ENCODE results near the gene SNAP47. TPM values are rescaled to one million over a fixed set of nuclear protein-coding genes. Genes with fewer than 3 reads are reported as not detected.

SNAP47 gene
- total RNA-seq, 4 donors from 2014 or later: 25.7 to 71.0 (median 38.4) TPM

DNA sequence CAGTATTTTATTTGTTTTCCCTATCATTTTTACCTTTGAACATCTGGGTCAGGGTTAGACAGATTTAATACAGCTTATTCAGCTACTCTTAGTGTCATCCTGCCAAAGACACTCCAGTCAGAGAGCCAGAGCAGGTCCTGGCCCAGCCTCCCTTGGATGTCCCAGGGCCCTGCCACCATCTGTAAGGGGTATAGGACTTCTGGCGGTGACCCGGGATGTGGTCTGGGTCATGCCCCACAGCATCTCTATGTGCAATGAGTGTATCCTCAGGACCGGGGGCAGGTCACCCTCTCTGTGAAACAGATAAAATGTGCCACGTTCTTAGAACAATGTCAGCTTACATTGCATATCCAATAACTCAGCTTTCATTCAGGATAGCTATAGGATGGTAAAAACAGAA, 42.4 kb downstream of the SNAP47 start:
- DNase-seq: peak in 2 of 3 donors; percentile 7 to 32
- no peak overlapping the region for H3K27ac ChIP-seq
- H3K4me3 ChIP-seq: no peak overlapping the region
- no peaks in the 10 kb centered on the region for H3K4me1 ChIP-seq
- no peaks in the 10 kb centered on the region for H3K27me3 ChIP-seq
- TF ChIP-seq POLR2A (IDR thresholded peaks at IDR 0.05): no peak
- H3K9me3 ChIP-seq: no peaks in the 10 kb centered on the region
- H3K36me3 ChIP-seq: peaks cover 0 to 11% (median 0%) of the 10 kb centered on the region in 3 donors

DNA sequence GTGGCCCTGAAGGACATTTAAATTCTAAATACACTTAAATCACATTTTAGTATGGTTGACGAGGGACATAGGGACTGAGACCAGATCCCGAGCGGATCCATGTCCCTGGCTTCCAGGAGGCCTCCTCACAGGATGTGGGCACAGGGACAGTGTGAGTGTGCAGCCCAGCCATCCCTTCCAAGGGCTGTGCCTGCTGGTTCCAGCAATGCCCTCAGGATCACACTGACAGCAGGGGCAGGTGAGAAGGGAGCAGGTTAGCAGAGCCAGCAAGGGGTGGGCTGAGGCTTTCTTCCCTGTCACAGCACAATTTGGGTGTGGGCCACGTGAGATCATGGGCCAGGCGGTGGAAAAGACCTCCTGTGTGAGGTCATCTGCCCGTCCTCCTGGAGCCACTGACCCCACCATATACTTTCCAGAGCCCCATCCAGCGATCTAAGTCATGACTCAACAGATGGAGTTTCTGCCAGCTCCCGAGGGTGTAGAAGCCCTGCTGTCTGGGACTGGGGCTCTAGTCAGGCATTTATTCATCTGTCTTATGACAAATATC, 43.2 kb downstream of the SNAP47 start:
- peak in 1 of 3 donors; percentile 37 for DNase-seq
- Histone ChIP-seq H3K36me3 (peaks cover 0 to 11% (median 0%) of the 10 kb centered on the region in 3 donors), H3K27me3 (no peaks in the 10 kb centered on the region), H3K4me3 (no peak overlapping the region), H3K9me3 (no peaks in the 10 kb centered on the region), H3K4me1 (no peaks in the 10 kb centered on the region), H3K27ac (no peak overlapping the region)
- no peak for TF ChIP-seq POLR2A (IDR thresholded peaks at IDR 0.05)
- TF ChIP-seq, protein P1, sequence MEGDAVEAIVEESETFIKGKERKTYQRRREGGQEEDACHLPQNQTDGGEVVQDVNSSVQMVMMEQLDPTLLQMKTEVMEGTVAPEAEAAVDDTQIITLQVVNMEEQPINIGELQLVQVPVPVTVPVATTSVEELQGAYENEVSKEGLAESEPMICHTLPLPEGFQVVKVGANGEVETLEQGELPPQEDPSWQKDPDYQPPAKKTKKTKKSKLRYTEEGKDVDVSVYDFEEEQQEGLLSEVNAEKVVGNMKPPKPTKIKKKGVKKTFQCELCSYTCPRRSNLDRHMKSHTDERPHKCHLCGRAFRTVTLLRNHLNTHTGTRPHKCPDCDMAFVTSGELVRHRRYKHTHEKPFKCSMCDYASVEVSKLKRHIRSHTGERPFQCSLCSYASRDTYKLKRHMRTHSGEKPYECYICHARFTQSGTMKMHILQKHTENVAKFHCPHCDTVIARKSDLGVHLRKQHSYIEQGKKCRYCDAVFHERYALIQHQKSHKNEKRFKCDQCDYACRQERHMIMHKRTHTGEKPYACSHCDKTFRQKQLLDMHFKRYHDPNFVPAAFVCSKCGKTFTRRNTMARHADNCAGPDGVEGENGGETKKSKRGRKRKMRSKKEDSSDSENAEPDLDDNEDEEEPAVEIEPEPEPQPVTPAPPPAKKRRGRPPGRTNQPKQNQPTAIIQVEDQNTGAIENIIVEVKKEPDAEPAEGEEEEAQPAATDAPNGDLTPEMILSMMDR (IDR thresholded peaks at IDR 0.05): no peak

DNA sequence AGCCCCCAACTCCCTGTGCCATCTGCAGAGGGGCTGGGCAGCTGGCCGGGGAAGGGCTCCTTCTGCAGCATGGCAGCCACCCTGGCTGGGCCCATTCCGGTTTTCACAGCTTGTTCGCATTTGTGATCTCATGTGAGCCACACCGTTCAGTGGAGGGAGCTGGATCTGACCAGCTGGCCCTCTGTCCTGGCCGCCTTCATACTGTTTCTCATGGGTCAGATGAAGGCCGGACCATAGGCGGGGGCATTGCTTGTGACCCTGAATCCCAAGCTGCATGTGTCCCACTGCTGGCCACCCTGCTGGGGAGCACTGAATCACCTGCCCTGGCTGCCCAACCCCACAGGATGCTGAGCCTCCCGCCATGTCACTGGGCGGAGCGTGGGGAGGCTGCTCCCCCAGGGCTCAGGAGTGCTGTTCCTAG, 43.8 kb downstream of the SNAP47 start:
- H3K4me3 ChIP-seq: no peak overlapping the region
- TF ChIP-seq POLR2A (IDR thresholded peaks at IDR 0.05): no peak
- TF ChIP-seq, protein P1 (IDR thresholded peaks at IDR 0.05): no peak
- peaks cover 0 to 11% (median 0%) of the 10 kb centered on the region in 3 donors for H3K36me3 ChIP-seq
- no peaks in the 10 kb centered on the region for H3K27me3 ChIP-seq
- DNase-seq: peak in 1 of 3 donors; percentile 30
- H3K9me3 ChIP-seq: no peaks in the 10 kb centered on the region
- no peaks in the 10 kb centered on the region for H3K4me1 ChIP-seq
- no peak overlapping the region for H3K27ac ChIP-seq

DNA sequence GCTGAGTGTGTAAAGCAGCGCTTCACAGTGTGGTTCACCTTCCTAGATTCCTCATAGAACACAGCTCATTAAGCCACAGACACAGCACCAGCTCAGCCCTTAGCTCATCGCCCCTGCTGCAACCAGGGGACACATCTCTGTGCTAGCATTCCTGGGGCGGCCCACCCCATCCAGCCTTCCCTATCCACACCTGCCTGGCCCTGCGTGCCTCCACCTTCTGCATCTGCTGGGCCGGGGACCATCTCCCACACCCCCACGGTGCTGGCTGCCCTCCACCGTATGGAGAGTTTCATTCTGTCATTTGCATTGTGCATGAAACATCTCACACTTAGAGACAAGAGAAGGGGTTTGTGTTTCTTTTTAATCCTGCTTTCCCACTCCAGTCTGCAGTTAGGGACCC, 44.5 kb downstream of the SNAP47 start:
- TF ChIP-seq, protein P1 (IDR thresholded peaks at IDR 0.05): no peak
- no peak for TF ChIP-seq POLR2A (IDR thresholded peaks at IDR 0.05)
- Histone ChIP-seq H3K36me3 (peaks cover 0 to 11% (median 0%) of the 10 kb centered on the region in 3 donors), H3K4me3 (no peak overlapping the region), H3K4me1 (no peaks in the 10 kb centered on the region), H3K27ac (no peak overlapping the region), H3K27me3 (no peaks in the 10 kb centered on the region), H3K9me3 (no peaks in the 10 kb centered on the region)
- DNase-seq: peak in 1 of 3 donors; percentile 18

DNA sequence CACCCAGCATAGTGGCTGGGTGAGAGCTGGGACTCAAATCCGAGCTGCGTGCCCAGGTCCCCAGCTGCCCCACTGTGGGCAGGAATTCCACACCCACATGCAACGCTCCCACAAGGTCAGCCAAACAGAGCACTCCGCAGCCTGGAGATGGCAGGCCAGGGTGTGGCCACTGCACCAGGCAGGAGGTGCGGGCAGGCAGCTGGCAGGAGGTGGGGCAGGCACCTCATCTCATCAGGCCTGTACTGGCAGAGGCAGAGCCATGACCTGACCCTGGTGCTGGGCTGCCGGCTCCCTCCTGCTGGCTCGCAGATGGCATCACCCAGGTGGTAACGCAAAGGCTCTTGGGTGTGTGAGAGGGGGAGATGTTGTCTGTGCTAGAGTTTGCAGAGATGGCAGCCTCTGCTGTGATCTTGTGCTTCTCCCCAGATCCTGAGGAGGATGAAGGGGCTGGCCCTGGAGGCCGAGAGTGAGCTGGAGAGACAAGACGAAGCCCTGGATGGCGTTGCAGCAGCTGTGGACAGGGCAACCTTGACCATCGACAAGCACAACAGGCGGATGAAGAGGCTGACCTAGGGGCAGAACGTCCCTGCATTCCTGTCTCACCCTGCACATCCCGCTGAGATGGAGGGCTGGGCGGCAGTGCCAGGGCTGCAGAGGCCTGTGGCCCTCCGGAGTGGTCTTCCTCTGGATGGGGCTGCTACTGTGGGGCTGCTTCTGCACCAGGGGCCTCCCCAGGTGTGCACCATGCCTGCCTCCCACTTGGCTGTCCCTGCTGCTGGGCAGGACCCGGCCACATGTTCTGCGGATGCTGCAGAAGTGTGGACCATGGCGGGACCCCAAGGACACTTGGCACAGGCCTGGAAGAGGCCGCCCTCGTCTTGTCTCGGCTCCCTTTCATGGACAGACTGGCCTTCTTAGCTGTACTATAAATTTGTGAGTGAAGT, 45.1 kb downstream of the SNAP47 start:
- Histone ChIP-seq H3K4me1 (no peaks in the 10 kb centered on the region), H3K4me3 (no peak overlapping the region), H3K27ac (no peak overlapping the region), H3K9me3 (no peaks in the 10 kb centered on the region), H3K27me3 (no peaks in the 10 kb centered on the region), H3K36me3 (peaks cover 0 to 11% (median 0%) of the 10 kb centered on the region in 3 donors)
- TF ChIP-seq POLR2A (IDR thresholded peaks at IDR 0.05): no peak
- TF ChIP-seq, protein P1 (IDR thresholded peaks at IDR 0.05): no peak
- DNase-seq: peak in 2 of 3 donors; percentile 8 to 33
